ENCODE data around the gene ANKRD9. TPM values are rescaled to one million over a fixed set of nuclear protein-coding genes. Genes with fewer than 3 reads are reported as not detected.
"Not testable (repeated sequence)": the region's sequence is repeated elsewhere in the genome, so short reads cannot be mapped to it uniquely, and the experiment has no call there.

Gene ANKRD9
- total RNA-seq = 10 to 100 TPM; 11.2 to 12.6 TPM

- peak; percentile 92 for DNase-seq
- Mint-ChIP-seq H3K9me3 (ENCODE audit: low read depth) (no peaks in the 10 kb centered on the region), H3K4me3 (peak within 1 kb of the TSS; percentile 79), H3K27ac (peak within 1 kb of the TSS; percentile 74), H3K36me3 (peaks cover 4% of the 10 kb centered on the region), H3K4me1 (peaks cover 15% of the 10 kb centered on the region), H3K27me3 (no peaks in the 10 kb centered on the region)
- CTCF ChIA-PET = interaction anchor here (0.9 to 1.6 kb wide), 4 partner anchors 9 to 15 kb away, joined by 3 to 9 read pairs (median 4); no protein-coding TSS in a partner anchor
- ATAC-seq = peak; percentile 88
Observed at GRCh38 chr14:102509746-102510615, at the start of gene ANKRD9. Gene ANKRD9, minus strand, starts transcription at chr14:102509776. Its CDS starts 1,887 bp downstream, at chr14:102507889.

GRCh38 chr14:102558556-102558955, 49.0 kb upstream of the ANKRD9 start:
- ATAC-seq (no peak), DNase-seq (no peak)
- no peaks in the 10 kb centered on the region for H3K9me3 Mint-ChIP-seq (ENCODE audit: low read depth)
- H3K27ac Mint-ChIP-seq = no peak overlapping the region
- CTCF ChIA-PET = interaction anchor here (1.2 kb wide), 1 partner anchor 35 kb away, joined by 3 read pairs; no protein-coding TSS in a partner anchor
- H3K36me3 Mint-ChIP-seq = no peaks in the 10 kb centered on the region
- H3K27me3 Mint-ChIP-seq = no peaks in the 10 kb centered on the region
- no peaks in the 10 kb centered on the region for H3K4me1 Mint-ChIP-seq
- no peak overlapping the region for H3K4me3 Mint-ChIP-seq

GRCh38 chr14:102557434-102558226, 48.1 kb upstream of the ANKRD9 start:
- ATAC-seq (no peak), DNase-seq (no peak)
- no peaks in the 10 kb centered on the region for H3K27me3 Mint-ChIP-seq
- H3K4me3 Mint-ChIP-seq = no peak overlapping the region
- CTCF ChIA-PET = no interaction called here
- no peak overlapping the region for H3K27ac Mint-ChIP-seq
- no peaks in the 10 kb centered on the region for H3K36me3 Mint-ChIP-seq
- H3K4me1 Mint-ChIP-seq = no peaks in the 10 kb centered on the region
- H3K9me3 Mint-ChIP-seq (ENCODE audit: low read depth) = no peaks in the 10 kb centered on the region

GRCh38 chr14:102556098-102556677, 46.6 kb upstream of the ANKRD9 start:
- no peaks in the 10 kb centered on the region for H3K36me3 Mint-ChIP-seq
- ATAC-seq (no peak), DNase-seq (no peak)
- no peaks in the 10 kb centered on the region for H3K27me3 Mint-ChIP-seq
- CTCF ChIA-PET = interaction anchor here (2.2 kb wide), 1 partner anchor 32 kb away, joined by 8 read pairs; no protein-coding TSS in a partner anchor
- H3K9me3 Mint-ChIP-seq (ENCODE audit: low read depth) = no peaks in the 10 kb centered on the region
- no peaks in the 10 kb centered on the region for H3K4me1 Mint-ChIP-seq
- no peak overlapping the region for H3K4me3 Mint-ChIP-seq
- no peak overlapping the region for H3K27ac Mint-ChIP-seq

- CTCF ChIA-PET = interaction anchor here (2.2 kb wide), 1 partner anchor 31 kb away, joined by 8 read pairs; no protein-coding TSS in a partner anchor
- DNase-seq = peak; percentile 75
- H3K27ac Mint-ChIP-seq = peak overlapping the region; percentile 36
- no peaks in the 10 kb centered on the region for H3K27me3 Mint-ChIP-seq
- peak overlapping the region; percentile 56 for H3K4me3 Mint-ChIP-seq
- no peaks in the 10 kb centered on the region for H3K4me1 Mint-ChIP-seq
- H3K36me3 Mint-ChIP-seq = no peaks in the 10 kb centered on the region
- peak; percentile 94 for ATAC-seq
- H3K9me3 Mint-ChIP-seq (ENCODE audit: low read depth) = no peaks in the 10 kb centered on the region
Observed at GRCh38 chr14:102554821-102555819, 45.5 kb upstream of the ANKRD9 start.

GRCh38 chr14:102551995-102552705, 42.6 kb upstream of the ANKRD9 start:
- Mint-ChIP-seq H3K9me3 (ENCODE audit: low read depth) (no peaks in the 10 kb centered on the region), H3K4me1 (no peaks in the 10 kb centered on the region), H3K27me3 (peaks cover 9% of the 10 kb centered on the region), H3K36me3 (no peaks in the 10 kb centered on the region), H3K27ac (no peak overlapping the region), H3K4me3 (no peak overlapping the region)
- no peak for ATAC-seq
- no peak for DNase-seq
- CTCF ChIA-PET = no interaction called here

- H3K4me3 Mint-ChIP-seq; H3K9me3 Mint-ChIP-seq (ENCODE audit: low read depth); H3K36me3 Mint-ChIP-seq; CTCF ChIA-PET; DNase-seq; ATAC-seq; H3K27ac Mint-ChIP-seq; H3K4me1 Mint-ChIP-seq: not testable (repeated sequence)
- peaks cover 17% of the 10 kb centered on the region for H3K27me3 Mint-ChIP-seq
Observed at GRCh38 chr14:102550927-102551401, 41.4 kb upstream of the ANKRD9 start.

- no peaks in the 10 kb centered on the region for H3K36me3 Mint-ChIP-seq
- no peak for DNase-seq
- H3K4me1 Mint-ChIP-seq = peaks cover 3% of the 10 kb centered on the region
Observed at GRCh38 chr14:102548616-102549240, 39.2 kb upstream of the ANKRD9 start.

GRCh38 chr14:102545461-102546265, 36.1 kb upstream of the ANKRD9 start:
- Mint-ChIP-seq H3K36me3 (no peaks in the 10 kb centered on the region), H3K4me3 (no peak overlapping the region), H3K4me1 (peaks cover 3% of the 10 kb centered on the region), H3K9me3 (ENCODE audit: low read depth) (no peaks in the 10 kb centered on the region), H3K27ac (no peak overlapping the region), H3K27me3 (peaks cover 41% of the 10 kb centered on the region)
- ATAC-seq = no peak
- CTCF ChIA-PET = no interaction called here
- DNase-seq = no peak

More at GRCh38 chr14:102548616-102549240, 39.2 kb upstream of the ANKRD9 start:
- CTCF ChIA-PET = no interaction called here
- Mint-ChIP-seq H3K27me3 (peaks cover 32% of the 10 kb centered on the region), H3K27ac (no peak overlapping the region), H3K9me3 (ENCODE audit: low read depth) (no peaks in the 10 kb centered on the region), H3K4me3 (no peak overlapping the region)
- no peak for ATAC-seq

- no peak overlapping the region for H3K4me3 Mint-ChIP-seq
Observed at GRCh38 chr14:102544747-102545460, 35.3 kb upstream of the ANKRD9 start.

More at GRCh38 chr14:102544747-102545460, 35.3 kb upstream of the ANKRD9 start:
- Mint-ChIP-seq H3K27me3 (peaks cover 41% of the 10 kb centered on the region), H3K36me3 (no peaks in the 10 kb centered on the region), H3K9me3 (ENCODE audit: low read depth) (no peaks in the 10 kb centered on the region), H3K27ac (no peak overlapping the region), H3K4me1 (peaks cover 3% of the 10 kb centered on the region)
- DNase-seq (peak; percentile 49), ATAC-seq (peak; percentile 79)
- CTCF ChIA-PET = interaction anchor here (1.0 kb wide), 1 partner anchor 21 kb away, joined by 4 read pairs; no protein-coding TSS in a partner anchor

Measured in activated CD8-positive, alpha-beta memory T cell treated with anti-CD3 and anti-CD28 coated beads, Interleukin-2, amount 10 ng/mL, durations not matched to agents 7 days and 5 days (primary cell).